ENCODE results near the gene FBXL16. TPM values are rescaled to one million over a fixed set of nuclear protein-coding genes. Genes with fewer than 3 reads are reported as not detected.

Gene FBXL16
- total and polyA plus RNA-seq, 9 of the 15 experiments (the other 6 are each of a cell fraction or from before 2014, with no cell fraction given) = 0.21 to 8.2 (median 1.7) TPM

DNA sequence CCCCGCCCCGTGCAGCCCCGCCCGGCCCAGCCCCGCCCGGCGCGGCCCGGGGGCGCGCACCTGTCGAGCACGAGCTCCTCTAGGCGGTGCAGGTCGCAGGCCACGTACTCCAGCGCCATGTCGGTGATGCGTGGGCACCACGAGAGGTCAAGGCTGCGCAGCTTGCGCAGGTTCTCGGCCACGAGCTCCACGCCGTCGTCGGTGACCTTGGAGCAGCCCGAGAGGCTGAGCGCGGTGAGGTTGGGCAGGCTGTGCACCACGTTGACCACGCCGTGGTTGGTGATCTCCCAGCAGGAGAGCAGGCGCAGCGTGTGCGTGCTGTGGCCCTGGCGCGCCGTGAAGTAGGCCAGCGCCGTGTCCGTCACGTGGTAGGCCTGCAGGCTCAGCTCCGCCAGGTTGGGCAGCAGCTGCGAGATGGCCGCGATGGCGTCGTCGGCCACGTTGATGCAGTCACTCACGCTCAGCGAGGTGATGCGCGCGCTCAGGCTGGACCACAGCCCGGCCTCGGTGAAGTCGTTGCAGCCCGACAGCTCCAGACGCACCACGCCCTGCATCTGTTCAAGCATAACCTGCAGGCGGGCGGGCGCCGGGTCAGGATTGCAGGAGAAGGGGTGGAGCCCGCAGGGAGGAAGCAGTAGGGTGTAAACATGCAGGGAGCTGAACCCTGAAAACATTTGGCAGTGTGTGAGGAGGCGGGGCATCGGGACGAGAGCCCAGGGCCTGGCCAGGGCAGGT is 10.1 kb downstream of the FBXL16 start (continued):
- TF ChIP-seq ESRRB (CRISPR knock-in tag; IDR thresholded peaks at IDR 0.05; ENCODE audit: borderline replicate concordance) = no peak
- no peak for TF ChIP-seq NFE2L1 (tag; IDR thresholded peaks at IDR 0.05; ENCODE audit: borderline replicate concordance, low read depth)
- peak; percentile 98 for TF ChIP-seq FOXP1 (CRISPR knock-in tag; IDR thresholded peaks at IDR 0.05)
- TF ChIP-seq NR1H2 (CRISPR knock-in tag; IDR thresholded peaks at IDR 0.05) = no peak
- TF ChIP-seq, protein P1, sequence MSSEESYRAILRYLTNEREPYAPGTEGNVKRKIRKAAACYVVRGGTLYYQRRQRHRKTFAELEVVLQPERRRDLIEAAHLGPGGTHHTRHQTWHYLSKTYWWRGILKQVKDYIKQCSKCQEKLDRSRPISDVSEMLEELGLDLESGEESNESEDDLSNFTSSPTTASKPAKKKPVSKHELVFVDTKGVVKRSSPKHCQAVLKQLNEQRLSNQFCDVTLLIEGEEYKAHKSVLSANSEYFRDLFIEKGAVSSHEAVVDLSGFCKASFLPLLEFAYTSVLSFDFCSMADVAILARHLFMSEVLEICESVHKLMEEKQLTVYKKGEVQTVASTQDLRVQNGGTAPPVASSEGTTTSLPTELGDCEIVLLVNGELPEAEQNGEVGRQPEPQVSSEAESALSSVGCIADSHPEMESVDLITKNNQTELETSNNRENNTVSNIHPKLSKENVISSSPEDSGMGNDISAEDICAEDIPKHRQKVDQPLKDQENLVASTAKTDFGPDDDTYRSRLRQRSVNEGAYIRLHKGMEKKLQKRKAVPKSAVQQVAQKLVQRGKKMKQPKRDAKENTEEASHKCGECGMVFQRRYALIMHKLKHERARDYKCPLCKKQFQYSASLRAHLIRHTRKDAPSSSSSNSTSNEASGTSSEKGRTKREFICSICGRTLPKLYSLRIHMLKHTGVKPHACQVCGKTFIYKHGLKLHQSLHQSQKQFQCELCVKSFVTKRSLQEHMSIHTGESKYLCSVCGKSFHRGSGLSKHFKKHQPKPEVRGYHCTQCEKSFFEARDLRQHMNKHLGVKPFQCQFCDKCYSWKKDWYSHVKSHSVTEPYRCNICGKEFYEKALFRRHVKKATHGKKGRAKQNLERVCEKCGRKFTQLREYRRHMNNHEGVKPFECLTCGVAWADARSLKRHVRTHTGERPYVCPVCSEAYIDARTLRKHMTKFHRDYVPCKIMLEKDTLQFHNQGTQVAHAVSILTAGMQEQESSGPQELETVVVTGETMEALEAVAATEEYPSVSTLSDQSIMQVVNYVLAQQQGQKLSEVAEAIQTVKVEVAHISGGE (CRISPR knock-in tag; IDR thresholded peaks at IDR 0.05) = peak in 1 of 3 experiments; percentile 43; a peak in 1 of 6 replicates
- no peak for TF ChIP-seq NEUROD1 (IDR thresholded peaks at IDR 0.05; ENCODE audit: borderline replicate concordance, low read depth, low read length, partially characterized antibody)
- TF ChIP-seq ZBTB17 (CRISPR knock-in tag; IDR thresholded peaks at IDR 0.05) = no peak
- no peak; the same call in 1 of the 2 replicates for TF ChIP-seq DPF2 (IDR thresholded peaks at IDR 0.05)
- no peak; the same call in none of the 2 replicates for TF ChIP-seq GABPB1 (CRISPR knock-in tag; IDR thresholded peaks at IDR 0.05)
- TF ChIP-seq AFF4 (CRISPR knock-in tag; IDR thresholded peaks at IDR 0.05) = no peak
- no peak; the same call in 1 of the 2 replicates for TF ChIP-seq LCOR (CRISPR knock-in tag; IDR thresholded peaks at IDR 0.05)
- no peak for TF ChIP-seq ZNF561 (CRISPR knock-in tag; conservative IDR thresholded peaks at IDR 0.05)
- TF ChIP-seq, protein P2, sequence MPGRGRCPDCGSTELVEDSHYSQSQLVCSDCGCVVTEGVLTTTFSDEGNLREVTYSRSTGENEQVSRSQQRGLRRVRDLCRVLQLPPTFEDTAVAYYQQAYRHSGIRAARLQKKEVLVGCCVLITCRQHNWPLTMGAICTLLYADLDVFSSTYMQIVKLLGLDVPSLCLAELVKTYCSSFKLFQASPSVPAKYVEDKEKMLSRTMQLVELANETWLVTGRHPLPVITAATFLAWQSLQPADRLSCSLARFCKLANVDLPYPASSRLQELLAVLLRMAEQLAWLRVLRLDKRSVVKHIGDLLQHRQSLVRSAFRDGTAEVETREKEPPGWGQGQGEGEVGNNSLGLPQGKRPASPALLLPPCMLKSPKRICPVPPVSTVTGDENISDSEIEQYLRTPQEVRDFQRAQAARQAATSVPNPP (IDR thresholded peaks at IDR 0.05; ENCODE audit: borderline replicate concordance, insufficient read depth, insufficient read length) = no peak
- TF ChIP-seq, protein P3, sequence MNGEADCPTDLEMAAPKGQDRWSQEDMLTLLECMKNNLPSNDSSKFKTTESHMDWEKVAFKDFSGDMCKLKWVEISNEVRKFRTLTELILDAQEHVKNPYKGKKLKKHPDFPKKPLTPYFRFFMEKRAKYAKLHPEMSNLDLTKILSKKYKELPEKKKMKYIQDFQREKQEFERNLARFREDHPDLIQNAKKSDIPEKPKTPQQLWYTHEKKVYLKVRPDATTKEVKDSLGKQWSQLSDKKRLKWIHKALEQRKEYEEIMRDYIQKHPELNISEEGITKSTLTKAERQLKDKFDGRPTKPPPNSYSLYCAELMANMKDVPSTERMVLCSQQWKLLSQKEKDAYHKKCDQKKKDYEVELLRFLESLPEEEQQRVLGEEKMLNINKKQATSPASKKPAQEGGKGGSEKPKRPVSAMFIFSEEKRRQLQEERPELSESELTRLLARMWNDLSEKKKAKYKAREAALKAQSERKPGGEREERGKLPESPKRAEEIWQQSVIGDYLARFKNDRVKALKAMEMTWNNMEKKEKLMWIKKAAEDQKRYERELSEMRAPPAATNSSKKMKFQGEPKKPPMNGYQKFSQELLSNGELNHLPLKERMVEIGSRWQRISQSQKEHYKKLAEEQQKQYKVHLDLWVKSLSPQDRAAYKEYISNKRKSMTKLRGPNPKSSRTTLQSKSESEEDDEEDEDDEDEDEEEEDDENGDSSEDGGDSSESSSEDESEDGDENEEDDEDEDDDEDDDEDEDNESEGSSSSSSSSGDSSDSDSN (IDR thresholded peaks at IDR 0.05; ENCODE audit: borderline replicate concordance in 1 of 2, low read depth in 2 of 2, low read length in 2 of 2) = no peak
- TF ChIP-seq MED1 (CRISPR knock-in tag; IDR thresholded peaks at IDR 0.05; ENCODE audit: borderline replicate concordance) = no peak
- no peak for TF ChIP-seq ZEB2 (IDR thresholded peaks at IDR 0.05)

Data from K562 (cell line).